ACC112 (cell line): ENCODE results near the gene C1QTNF1.

Experiments used
- H2AFZ ChIP-seq: fragments of 200-600 bp; sonication (generic); one replicate; pipeline ENCODE4 v1.6.0; 2017; ENCODE audit warnings: antibody characterized with exemption, low read length; ENCODE audit not compliant: unreplicated experiment
- H3K27ac ChIP-seq: fragments of 200-600 bp; sonication (generic); 2 replicates; pipeline ENCODE4 v1.5.1; 2014; ENCODE audit warnings: low read depth, mild to moderate bottlenecking, antibody characterized with exemption, low read length, moderate library complexity
- H3K27me3 ChIP-seq: fragments of 200-600 bp; sonication (generic); 2 replicates; pipeline ENCODE4 v1.6.1; 2014; ENCODE audit warnings: mild to moderate bottlenecking, antibody characterized with exemption, low read length, moderate library complexity, mixed read lengths; ENCODE audit not compliant: insufficient read depth
- H3K36me3 ChIP-seq: fragments of 200-600 bp; sonication (generic); 2 replicates; pipeline ENCODE4 v1.6.1; 2016; ENCODE audit warnings: mild to moderate bottlenecking, antibody characterized with exemption, low read length, moderate library complexity, mixed read lengths; ENCODE audit not compliant: insufficient read depth
- H3K4me1 ChIP-seq: fragments of 200-600 bp; sonication (generic); one replicate; pipeline ENCODE4 v1.6.1; 2016; ENCODE audit warnings: low read length, mixed read lengths; ENCODE audit not compliant: insufficient read depth, unreplicated experiment, control insufficient read depth
- H3K4me3 ChIP-seq: fragments of 200-600 bp; sonication (generic); 2 replicates; pipeline ENCODE4 v1.5.1; 2014; ENCODE audit warnings: mild to moderate bottlenecking, low read depth, low read length
- H3K79me2 ChIP-seq: fragments of 200-600 bp; sonication (generic); one replicate; pipeline ENCODE4 v1.6.0; 2016; ENCODE audit warnings: low read length; ENCODE audit not compliant: control insufficient read depth, unreplicated experiment, insufficient read depth

The C1QTNF1 gene

DNA sequence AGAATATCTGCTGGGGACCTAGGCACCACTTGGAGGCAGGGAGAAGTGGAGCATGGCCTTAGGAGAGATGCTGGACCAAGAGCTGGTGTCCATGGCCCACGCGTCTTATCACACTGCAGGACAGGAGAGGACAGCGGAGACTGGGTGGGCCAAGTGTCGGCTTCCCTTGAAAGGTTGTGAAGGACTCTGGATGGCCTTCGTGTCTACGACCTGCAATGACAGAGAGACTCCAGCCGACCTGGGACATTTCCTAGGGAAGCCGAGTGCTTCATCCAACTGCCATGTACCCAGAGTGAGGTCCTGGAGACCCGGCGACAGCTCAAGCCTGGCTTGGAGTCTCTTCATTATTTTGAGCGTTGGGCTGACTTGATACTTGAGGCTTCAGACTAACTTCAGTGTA, 20.5 kb downstream of the C1QTNF1 start:
- H3K4me1 ChIP-seq: peaks cover 8% of the 10 kb centered on the region
- H3K27me3 ChIP-seq: no peaks in the 10 kb centered on the region
- no peaks in the 10 kb centered on the region for H3K36me3 ChIP-seq
- no peak overlapping the region for H3K4me3 ChIP-seq
- H3K27ac ChIP-seq: no peak overlapping the region
- no peaks in the 10 kb centered on the region for H3K79me2 ChIP-seq
- H2AFZ ChIP-seq: no peak overlapping the region

DNA sequence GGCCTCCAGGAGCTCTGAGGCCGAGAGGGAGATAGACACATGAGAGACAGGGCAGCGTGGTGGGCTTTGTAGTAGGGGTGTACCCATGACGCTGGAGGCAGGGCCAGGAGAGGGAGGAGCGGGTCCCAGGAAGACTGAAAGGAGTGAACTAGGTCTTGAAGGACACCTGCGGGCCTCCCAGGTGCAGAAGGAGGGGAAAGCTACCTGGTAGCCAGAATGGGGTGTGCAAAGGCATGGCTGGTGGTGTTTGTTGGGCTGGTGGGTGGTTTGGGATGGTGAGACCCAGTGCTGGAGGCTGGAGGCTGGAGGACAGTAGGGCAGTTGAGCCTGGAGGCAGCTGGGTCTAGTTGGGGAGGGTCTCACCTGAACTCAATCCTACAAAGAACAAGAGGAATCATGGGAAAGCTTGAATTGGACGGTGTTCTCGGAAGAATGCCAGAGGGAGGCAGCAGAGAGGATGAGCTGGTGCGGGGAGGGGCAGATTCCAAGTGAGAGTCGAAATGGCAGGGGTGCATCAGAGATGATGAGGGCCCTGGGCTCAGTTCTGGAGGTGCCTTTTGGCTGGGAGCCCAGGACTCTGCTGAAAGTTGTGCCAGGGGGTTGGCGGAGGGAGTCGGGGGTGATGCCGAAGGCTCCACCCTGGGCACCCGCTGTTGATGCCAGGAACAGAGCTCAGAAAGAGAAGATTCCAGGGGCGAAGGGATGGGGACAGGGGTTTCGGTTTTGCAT, 21.2 kb downstream of the C1QTNF1 start:
- Histone ChIP-seq H3K79me2 (no peaks in the 10 kb centered on the region), H3K4me1 (peaks cover 8% of the 10 kb centered on the region), H2AFZ (no peak overlapping the region), H3K36me3 (no peaks in the 10 kb centered on the region), H3K27ac (no peak overlapping the region), H3K4me3 (no peak overlapping the region), H3K27me3 (no peaks in the 10 kb centered on the region)

DNA sequence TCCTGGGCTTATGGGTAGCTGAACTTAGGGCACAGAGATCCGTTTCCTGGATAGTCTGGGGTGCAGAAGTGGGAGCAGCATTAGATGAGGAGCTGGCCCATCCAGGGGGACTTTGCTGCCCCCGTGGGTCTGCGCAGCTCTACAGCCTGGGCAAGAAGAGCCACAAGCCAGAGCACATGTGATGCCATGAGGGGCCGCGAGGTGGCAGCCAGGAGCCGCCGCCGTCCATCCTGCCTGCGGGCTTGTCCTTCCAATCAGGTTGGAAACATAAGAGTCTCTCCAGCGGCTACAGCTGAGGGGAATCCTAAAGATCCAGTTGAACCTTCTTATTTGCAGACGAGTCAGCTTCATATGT, 21.9 kb downstream of the C1QTNF1 start:
- H3K4me3 ChIP-seq: no peak overlapping the region
- H2AFZ ChIP-seq: no peak overlapping the region
- H3K36me3 ChIP-seq: no peaks in the 10 kb centered on the region

DNA sequence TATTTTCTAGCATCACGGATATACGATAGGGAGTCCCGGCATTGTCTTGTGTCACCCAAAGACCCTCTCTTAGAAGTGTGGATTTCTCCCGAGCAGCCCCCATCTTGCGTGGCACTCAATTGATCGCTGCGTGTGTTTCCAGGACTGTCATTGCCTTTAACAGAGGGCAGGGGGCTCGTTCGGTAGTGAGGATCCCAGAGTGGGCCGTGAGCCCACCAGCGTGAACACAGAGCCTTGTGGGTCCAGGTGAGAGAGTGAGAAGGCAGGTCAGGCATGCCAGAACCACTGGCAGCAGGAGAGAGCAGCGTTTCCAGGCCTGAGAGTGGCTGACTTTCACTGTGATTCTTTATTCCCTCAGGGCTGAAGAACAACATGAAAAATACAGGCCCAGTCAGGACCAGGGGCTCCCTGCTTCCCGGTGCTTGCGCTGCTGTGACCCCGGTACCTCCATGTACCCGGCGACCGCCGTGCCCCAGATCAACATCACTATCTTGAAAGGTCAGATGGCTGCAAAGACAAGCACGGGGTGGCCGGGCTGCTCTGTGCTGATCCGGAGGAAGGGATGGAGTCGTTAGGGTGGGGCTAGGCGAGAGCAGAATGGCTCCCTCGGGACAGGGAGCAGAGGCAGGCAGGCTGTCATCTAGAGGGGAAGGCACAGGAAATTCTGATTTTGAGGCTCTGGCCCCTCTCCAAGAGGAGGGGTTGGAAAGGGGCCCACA, 22.4 kb downstream of the C1QTNF1 start:
- Histone ChIP-seq H2AFZ (no peak overlapping the region), H3K27me3 (no peaks in the 10 kb centered on the region), H3K27ac (no peak overlapping the region), H3K4me1 (peaks cover 8% of the 10 kb centered on the region), H3K36me3 (no peaks in the 10 kb centered on the region), H3K4me3 (no peak overlapping the region), H3K79me2 (no peaks in the 10 kb centered on the region)

More for the DNA sequence above, 21.9 kb downstream of the C1QTNF1 start:
- peaks cover 8% of the 10 kb centered on the region for H3K4me1 ChIP-seq
- H3K27ac ChIP-seq: no peak overlapping the region
- H3K79me2 ChIP-seq: no peaks in the 10 kb centered on the region
- no peaks in the 10 kb centered on the region for H3K27me3 ChIP-seq

DNA sequence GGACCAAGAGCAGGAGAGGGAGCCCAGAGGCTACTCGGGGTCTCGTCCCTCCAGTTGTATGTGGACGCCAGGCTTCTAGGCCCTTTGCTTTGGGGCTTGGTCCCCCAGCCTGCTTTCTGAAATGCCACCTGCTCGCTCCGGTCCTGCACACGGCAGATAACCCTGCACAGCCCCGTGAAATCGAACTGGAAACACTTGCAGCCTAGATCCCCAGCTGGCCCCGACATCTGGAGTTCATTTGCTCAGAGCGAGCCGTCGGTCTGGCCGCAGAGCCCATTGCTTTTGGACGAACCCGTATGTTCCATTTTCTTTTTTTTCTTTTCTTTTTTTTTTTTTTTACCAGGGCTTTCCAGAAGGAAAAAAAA, 22.9 kb downstream of the C1QTNF1 start:
- H2AFZ ChIP-seq: no peak overlapping the region
- no peaks in the 10 kb centered on the region for H3K79me2 ChIP-seq
- no peak overlapping the region for H3K27ac ChIP-seq
- no peak overlapping the region for H3K4me3 ChIP-seq
- H3K27me3 ChIP-seq: no peaks in the 10 kb centered on the region
- H3K36me3 ChIP-seq: no peaks in the 10 kb centered on the region
- H3K4me1 ChIP-seq: peaks cover 8% of the 10 kb centered on the region

DNA sequence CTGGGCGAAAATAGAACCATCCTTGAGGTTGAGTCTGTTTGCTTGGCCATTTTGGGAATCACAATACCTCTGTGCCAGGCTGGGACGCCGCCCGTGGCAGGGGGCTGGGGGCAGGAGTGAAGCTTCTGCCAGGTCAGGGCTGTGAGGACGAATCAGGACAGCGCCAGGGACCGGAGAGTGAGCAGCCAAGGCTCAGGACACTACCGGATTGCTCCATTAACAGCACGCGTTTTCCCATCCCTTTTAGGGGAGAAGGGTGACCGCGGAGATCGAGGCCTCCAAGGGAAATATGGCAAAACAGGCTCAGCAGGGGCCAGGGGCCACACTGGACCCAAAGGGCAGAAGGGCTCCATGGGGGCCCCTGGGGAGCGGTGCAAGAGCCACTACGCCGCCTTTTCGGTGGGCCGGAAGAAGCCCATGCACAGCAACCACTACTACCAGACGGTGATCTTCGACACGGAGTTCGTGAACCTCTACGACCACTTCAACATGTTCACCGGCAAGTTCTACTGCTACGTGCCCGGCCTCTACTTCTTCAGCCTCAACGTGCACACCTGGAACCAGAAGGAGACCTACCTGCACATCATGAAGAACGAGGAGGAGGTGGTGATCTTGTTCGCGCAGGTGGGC, 23.4 kb downstream of the C1QTNF1 start:
- Histone ChIP-seq H2AFZ (no peak overlapping the region), H3K27me3 (no peaks in the 10 kb centered on the region), H3K36me3 (no peaks in the 10 kb centered on the region), H3K4me1 (peaks cover 8% of the 10 kb centered on the region), H3K4me3 (no peak overlapping the region), H3K27ac (no peak overlapping the region), H3K79me2 (no peaks in the 10 kb centered on the region)

DNA sequence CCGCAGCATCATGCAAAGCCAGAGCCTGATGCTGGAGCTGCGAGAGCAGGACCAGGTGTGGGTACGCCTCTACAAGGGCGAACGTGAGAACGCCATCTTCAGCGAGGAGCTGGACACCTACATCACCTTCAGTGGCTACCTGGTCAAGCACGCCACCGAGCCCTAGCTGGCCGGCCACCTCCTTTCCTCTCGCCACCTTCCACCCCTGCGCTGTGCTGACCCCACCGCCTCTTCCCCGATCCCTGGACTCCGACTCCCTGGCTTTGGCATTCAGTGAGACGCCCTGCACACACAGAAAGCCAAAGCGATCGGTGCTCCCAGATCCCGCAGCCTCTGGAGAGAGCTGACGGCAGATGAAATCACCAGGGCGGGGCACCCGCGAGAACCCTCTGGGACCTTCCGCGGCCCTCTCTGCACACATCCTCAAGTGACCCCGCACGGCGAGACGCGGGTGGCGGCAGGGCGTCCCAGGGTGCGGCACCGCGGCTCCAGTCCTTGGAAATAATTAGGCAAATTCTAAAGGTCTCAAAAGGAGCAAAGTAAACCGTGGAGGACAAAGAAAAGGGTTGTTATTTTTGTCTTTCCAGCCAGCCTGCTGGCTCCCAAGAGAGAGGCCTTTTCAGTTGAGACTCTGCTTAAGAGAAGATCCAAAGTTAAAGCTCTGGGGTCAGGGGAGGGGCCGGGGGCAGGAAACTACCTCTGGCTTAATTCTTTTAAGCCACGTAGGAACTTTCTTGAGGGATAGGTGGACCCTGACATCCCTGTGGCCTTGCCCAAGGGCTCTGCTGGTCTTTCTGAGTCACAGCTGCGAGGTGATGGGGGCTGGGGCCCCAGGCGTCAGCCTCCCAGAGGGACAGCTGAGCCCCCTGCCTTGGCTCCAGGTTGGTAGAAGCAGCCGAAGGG, 24.2 kb downstream of the C1QTNF1 start:
- no peak overlapping the region for H3K27ac ChIP-seq
- no peaks in the 10 kb centered on the region for H3K27me3 ChIP-seq
- no peak overlapping the region for H2AFZ ChIP-seq
- no peaks in the 10 kb centered on the region for H3K79me2 ChIP-seq
- no peak overlapping the region for H3K4me3 ChIP-seq
- no peaks in the 10 kb centered on the region for H3K36me3 ChIP-seq
- H3K4me1 ChIP-seq: peaks cover 11% of the 10 kb centered on the region

DNA sequence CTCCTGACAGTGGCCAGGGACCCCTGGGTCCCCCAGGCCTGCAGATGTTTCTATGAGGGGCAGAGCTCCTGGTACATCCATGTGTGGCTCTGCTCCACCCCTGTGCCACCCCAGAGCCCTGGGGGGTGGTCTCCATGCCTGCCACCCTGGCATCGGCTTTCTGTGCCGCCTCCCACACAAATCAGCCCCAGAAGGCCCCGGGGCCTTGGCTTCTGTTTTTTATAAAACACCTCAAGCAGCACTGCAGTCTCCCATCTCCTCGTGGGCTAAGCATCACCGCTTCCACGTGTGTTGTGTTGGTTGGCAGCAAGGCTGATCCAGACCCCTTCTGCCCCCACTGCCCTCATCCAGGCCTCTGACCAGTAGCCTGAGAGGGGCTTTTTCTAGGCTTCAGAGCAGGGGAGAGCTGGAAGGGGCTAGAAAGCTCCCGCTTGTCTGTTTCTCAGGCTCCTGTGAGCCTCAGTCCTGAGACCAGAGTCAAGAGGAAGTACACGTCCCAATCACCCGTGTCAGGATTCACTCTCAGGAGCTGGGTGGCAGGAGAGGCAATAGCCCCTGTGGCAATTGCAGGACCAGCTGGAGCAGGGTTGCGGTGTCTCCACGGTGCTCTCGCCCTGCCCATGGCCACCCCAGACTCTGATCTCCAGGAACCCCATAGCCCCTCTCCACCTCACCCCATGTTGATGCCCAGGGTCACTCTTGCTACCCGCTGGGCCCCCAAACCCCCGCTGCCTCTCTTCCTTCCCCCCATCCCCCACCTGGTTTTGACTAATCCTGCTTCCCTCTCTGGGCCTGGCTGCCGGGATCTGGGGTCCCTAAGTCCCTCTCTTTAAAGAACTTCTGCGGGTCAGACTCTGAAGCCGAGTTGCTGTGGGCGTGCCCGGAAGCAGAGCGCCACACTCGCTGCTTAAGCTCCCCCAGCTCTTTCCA, 25.1 kb downstream of the C1QTNF1 start:
- H3K4me3 ChIP-seq: no peak overlapping the region
- no peak overlapping the region for H3K27ac ChIP-seq
- H3K36me3 ChIP-seq: no peaks in the 10 kb centered on the region
- no peak overlapping the region for H2AFZ ChIP-seq
- H3K27me3 ChIP-seq: no peaks in the 10 kb centered on the region
- peaks cover 11% of the 10 kb centered on the region for H3K4me1 ChIP-seq
- H3K79me2 ChIP-seq: no peaks in the 10 kb centered on the region

DNA sequence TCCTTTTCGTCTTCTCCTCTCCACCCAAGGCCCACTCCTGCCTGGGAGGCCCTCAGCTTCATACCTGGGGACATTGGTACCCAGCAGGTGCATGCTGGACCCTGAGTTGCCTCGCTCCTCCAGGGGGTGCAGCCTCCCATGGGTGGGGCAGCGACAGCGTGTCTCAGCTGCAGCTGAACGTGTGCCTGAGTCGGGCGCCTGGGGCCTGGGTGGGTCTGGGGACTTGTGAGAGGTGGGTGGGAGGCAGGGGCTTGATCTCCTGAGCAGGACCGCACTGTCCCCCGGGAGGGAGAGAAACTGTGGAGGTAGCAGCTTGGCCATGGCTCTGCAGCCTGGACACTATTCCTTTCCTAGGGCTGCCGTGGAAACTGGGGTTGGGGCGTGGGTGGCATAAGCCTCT, 25.9 kb downstream of the C1QTNF1 start:
- Histone ChIP-seq H3K27ac (no peak overlapping the region), H3K4me3 (no peak overlapping the region), H3K36me3 (no peaks in the 10 kb centered on the region), H3K79me2 (no peaks in the 10 kb centered on the region), H3K4me1 (peaks cover 11% of the 10 kb centered on the region), H2AFZ (no peak overlapping the region), H3K27me3 (no peaks in the 10 kb centered on the region)

DNA sequence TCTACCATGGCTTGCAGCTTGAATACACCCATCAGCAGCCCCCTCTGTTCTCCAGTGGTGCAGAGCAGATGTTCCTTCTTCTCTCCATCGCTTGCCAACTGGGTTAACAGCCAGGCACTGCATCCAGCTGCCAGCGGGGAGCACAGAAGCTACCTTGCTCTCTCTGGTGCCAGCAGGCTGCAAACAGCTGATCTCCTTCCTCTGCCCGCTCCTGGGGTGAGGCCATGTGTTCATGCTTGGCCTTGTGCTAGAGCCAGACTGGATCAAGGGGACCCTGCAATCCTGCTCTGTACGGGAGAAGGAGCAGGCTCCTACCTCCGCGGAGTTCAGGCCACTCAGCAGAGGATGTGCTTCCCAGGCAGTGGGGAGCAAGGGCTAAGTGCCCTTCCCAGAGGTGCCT, 26.6 kb downstream of the C1QTNF1 start:
- Histone ChIP-seq H2AFZ (no peak overlapping the region), H3K79me2 (no peaks in the 10 kb centered on the region), H3K4me3 (no peak overlapping the region), H3K36me3 (no peaks in the 10 kb centered on the region), H3K27me3 (no peaks in the 10 kb centered on the region), H3K4me1 (peaks cover 11% of the 10 kb centered on the region), H3K27ac (no peak overlapping the region)
